ENCODE results near the gene SH2D1B.

GRCh38 chr1:162372159-162373071 is 39.5 kb downstream of the SH2D1B start:
- no peak for TF ChIP-seq POLR2A (IDR thresholded peaks at IDR 0.05; ENCODE audit: low read depth, low read length)
- TF ChIP-seq POLR2AphosphoS5 (IDR thresholded peaks at IDR 0.05; ENCODE audit: low read depth, low read length) = no peak
- no peak for TF ChIP-seq SPI1 (IDR thresholded peaks at IDR 0.05; ENCODE audit: low read depth, low read length)
- no peak for TF ChIP-seq TAF1 (IDR thresholded peaks at IDR 0.05; ENCODE audit: low read depth, low read length)
- TF ChIP-seq PAX5 (IDR thresholded peaks at IDR 0.05; ENCODE audit: insufficient read depth, low read length, severe bottlenecking) = no peak
- TF ChIP-seq POU2F2 (IDR thresholded peaks at IDR 0.05; ENCODE audit: low read depth, low read length) = no peak

Data from GM12891 (cell line).